Calu3 (cell line): ENCODE data around the gene DDX39A. TPM values are rescaled to one million over a fixed set of nuclear protein-coding genes. Genes with fewer than 3 reads are reported as not detected.
"Not testable (repeated sequence)": the region's sequence is repeated elsewhere in the genome, so short reads cannot be mapped to it uniquely, and the experiment has no call there.

Source experiments
- BruUV-seq: library from RNA; stranded (reverse); fragments of 400-500 nt; replicated peaks from 2 replicates; lab custom pipeline; 2021; lab: Mats Ljungman, UMichigan
- CTCF ChIA-PET: fragments of 300-600 bp; sonication (Branson Sonifier 250); formaldehyde crosslinking; loops from one replicate; lab custom pipeline; 2022; ENCODE audit warnings: antibody characterized with exemption; lab: Charles Lee
- DNase-seq: peaks from one replicate; pipeline ENCODE4 v3.0.0; 2022
- H3K27ac Mint-ChIP-seq: one replicate; pipeline ENCODE4 v1.8.0; 2022; ENCODE audit warnings: mixed read lengths; ENCODE audit not compliant: unreplicated experiment
- H3K27me3 Mint-ChIP-seq: one replicate; pipeline ENCODE4 v1.8.0; 2022; ENCODE audit warnings: mixed read lengths; ENCODE audit not compliant: unreplicated experiment
- H3K36me3 Mint-ChIP-seq: one replicate; pipeline ENCODE4 v1.8.0; 2022; ENCODE audit warnings: mild to moderate bottlenecking, moderate library complexity, mixed read lengths; ENCODE audit not compliant: insufficient read depth, unreplicated experiment
- H3K4me1 Mint-ChIP-seq: one replicate; pipeline ENCODE4 v1.8.0; 2022; ENCODE audit warnings: mild to moderate bottlenecking, low read depth, mixed read lengths; ENCODE audit not compliant: unreplicated experiment
- H3K4me3 Mint-ChIP-seq: one replicate; pipeline ENCODE4 v1.8.0; 2022; ENCODE audit warnings: mild to moderate bottlenecking, low read depth, moderate library complexity, mixed read lengths; ENCODE audit not compliant: unreplicated experiment
- H3K9me3 Mint-ChIP-seq: one replicate; pipeline ENCODE4 v1.8.0; 2022; ENCODE audit warnings: low read depth, mixed read lengths; ENCODE audit not compliant: unreplicated experiment
- intact Hi-C: fragments of 100-400 bp; cut with micrococcal nuclease; formaldehyde crosslinking; loops from one replicate; pipeline ENCODE4 v1.10.0; 2022; ENCODE audit not compliant: unreplicated experiment
- total RNA-seq: library from RNA; stranded (reverse); gene quantifications from 2 replicates; pipeline ENCODE4 v1.2.3, GENCODE V29; 2022
- TF ChIP-seq, protein P1 (sequence below): fragments of 200-600 bp; IDR thresholded peaks from one replicate; pipeline ENCODE4 v1.8.0; 2022; ENCODE audit warnings: antibody characterized with exemption; ENCODE audit not compliant: unreplicated experiment

Gene DDX39A
- total RNA-seq, 1 experiment from 2014 or later, result 104 TPM

DNA sequence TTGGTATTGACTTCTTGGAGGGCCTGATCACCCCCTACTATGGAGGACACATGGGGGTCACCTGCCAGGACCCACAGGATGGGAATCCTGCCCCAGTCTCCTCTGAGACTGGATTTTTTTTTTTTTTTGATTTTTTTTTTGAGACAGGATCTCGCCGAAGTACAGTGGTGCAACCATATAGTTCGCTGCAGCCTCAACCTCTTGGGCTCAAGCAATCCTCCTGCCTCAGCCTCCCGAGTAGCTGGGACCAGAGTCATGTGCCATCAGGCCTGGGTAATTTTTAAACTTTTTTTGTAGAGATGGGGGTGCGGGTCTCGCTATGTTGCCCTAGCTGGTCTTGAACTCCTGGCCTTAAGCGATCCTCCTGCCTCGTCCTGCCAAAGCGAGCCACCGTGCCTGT, 52.1 kb downstream of the DDX39A start:
- intact Hi-C loops, result no loop called here
- no peak overlapping the region for H3K4me3 Mint-ChIP-seq
- peaks cover 9% of the 10 kb centered on the region for H3K4me1 Mint-ChIP-seq
- CTCF ChIA-PET, result interaction anchor here (0.7 to 1.4 kb wide), 2 partner anchors 19 to 218 kb away, joined by 5 read pairs; no protein-coding TSS in a partner anchor
- BruUV-seq, result no TSS peak
- peak overlapping the region; percentile 76 for H3K27ac Mint-ChIP-seq
- peaks cover 14% of the 10 kb centered on the region for H3K36me3 Mint-ChIP-seq
- no peak for DNase-seq
- H3K27me3 Mint-ChIP-seq, result peaks cover 12% of the 10 kb centered on the region
- TF ChIP-seq, protein P1, sequence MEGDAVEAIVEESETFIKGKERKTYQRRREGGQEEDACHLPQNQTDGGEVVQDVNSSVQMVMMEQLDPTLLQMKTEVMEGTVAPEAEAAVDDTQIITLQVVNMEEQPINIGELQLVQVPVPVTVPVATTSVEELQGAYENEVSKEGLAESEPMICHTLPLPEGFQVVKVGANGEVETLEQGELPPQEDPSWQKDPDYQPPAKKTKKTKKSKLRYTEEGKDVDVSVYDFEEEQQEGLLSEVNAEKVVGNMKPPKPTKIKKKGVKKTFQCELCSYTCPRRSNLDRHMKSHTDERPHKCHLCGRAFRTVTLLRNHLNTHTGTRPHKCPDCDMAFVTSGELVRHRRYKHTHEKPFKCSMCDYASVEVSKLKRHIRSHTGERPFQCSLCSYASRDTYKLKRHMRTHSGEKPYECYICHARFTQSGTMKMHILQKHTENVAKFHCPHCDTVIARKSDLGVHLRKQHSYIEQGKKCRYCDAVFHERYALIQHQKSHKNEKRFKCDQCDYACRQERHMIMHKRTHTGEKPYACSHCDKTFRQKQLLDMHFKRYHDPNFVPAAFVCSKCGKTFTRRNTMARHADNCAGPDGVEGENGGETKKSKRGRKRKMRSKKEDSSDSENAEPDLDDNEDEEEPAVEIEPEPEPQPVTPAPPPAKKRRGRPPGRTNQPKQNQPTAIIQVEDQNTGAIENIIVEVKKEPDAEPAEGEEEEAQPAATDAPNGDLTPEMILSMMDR, result no peak
- H3K9me3 Mint-ChIP-seq, result no peaks in the 10 kb centered on the region

DNA sequence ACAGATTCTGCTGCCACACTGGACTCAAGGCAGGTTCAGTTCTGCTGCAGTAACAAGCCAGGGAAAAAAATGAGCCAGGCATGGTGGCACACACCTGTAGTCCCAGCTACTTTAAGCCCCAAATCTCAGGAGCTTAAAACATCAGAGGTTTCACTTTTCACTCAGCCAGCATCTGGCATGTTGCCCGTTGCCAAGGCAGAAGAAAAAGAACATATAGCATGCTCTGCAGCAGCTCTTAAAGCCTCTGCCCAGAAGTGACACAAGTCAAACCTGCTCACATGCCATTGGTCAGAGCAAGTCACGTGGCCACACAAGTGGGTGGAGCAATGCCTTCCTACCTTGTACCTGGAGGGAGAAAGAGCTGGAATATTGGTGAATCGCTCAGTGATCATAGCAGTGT, 52.6 kb downstream of the DDX39A start:
- Mint-ChIP-seq H3K27ac (peak overlapping the region; percentile 76), H3K9me3 (no peaks in the 10 kb centered on the region), H3K4me3 (no peak overlapping the region), H3K27me3 (peaks cover 16% of the 10 kb centered on the region), H3K4me1 (peaks cover 14% of the 10 kb centered on the region), H3K36me3 (peaks cover 16% of the 10 kb centered on the region)
- intact Hi-C loops, result no loop called here
- BruUV-seq, result no TSS peak
- TF ChIP-seq, protein P1, result no peak
- peak; percentile 84 for DNase-seq
- CTCF ChIA-PET, result interaction anchor here (0.7 to 1.4 kb wide), 3 partner anchors 14 to 217 kb away, joined by 3 to 5 read pairs (median 5); no protein-coding TSS in a partner anchor

DNA sequence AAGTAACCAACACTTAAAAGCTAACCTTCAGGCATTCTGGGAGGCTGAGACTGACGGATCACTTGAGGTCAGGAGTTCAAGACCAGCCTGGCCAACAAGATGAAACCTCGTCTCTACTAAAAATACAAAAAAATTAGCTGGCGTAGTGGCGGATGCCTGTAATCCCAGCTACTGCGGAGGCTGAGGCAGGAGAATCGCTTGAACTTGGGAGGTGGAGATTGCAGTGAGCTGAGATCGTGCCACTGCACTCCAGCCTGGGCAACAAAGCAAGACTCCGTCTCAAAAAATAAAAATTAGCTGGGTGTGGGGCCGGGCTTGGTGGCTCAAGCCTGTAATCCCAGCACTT, 55.1 kb downstream of the DDX39A start:
- H3K27me3 Mint-ChIP-seq, result peaks cover 16% of the 10 kb centered on the region
- H3K9me3 Mint-ChIP-seq, DNase-seq, BruUV-seq, intact Hi-C loops: not testable (repeated sequence)
- CTCF ChIA-PET, result interaction anchor here (0.6 to 0.9 kb wide), 2 partner anchors 16 to 42 kb away, joined by 3 to 6 read pairs; no protein-coding TSS in a partner anchor
- peaks cover 15% of the 10 kb centered on the region for H3K4me1 Mint-ChIP-seq
- peak overlapping the region; percentile 61 for H3K4me3 Mint-ChIP-seq
- H3K36me3 Mint-ChIP-seq, result peaks cover 16% of the 10 kb centered on the region
- peak overlapping the region; percentile 63 for H3K27ac Mint-ChIP-seq

DNA sequence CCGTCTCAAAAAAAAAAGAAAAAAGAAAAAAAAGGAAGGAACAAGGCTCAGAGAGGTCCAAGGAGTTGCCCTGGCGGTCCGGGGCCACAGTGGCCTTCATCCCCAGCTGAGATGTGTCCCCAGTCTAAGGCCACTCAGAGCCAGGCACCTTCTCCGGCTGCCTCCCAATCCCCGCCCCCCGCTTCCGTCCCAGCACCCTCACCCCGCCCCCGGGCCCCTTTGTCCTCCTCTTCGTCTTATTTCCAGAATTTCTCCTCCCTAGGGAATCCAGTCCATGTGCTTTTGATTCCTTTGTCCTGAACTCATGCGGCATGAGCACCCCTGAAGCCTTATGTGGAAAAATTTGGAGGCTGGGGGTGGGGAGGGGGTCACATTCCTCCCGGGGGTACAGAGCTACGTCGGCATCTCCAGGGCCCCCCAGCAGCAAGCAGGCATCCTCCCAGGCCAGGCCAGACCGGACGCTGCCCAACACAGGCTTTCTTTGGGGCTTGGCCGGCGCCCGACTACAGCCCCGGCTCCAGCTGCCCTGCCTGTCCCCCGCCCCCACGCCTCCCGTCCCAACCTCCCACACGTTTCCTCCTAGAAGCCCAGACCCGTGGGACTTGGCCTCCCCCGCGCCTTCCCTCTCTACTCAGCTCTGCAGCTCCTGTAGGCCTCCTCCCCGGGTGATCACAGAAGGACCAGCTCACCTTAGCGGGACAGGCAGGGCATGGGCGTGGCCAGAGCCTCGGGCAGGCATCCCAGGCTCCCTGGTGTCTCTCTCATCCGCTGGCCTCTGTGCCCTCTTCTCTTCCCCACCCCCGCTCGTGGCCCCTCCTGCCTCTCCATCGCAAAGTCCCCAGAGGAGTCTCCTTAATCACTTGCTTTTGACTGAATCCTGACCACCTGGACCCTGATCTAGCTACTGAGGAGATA, 55.7 kb downstream of the DDX39A start:
- Mint-ChIP-seq H3K9me3 (no peaks in the 10 kb centered on the region), H3K27me3 (peaks cover 16% of the 10 kb centered on the region), H3K36me3 (peaks cover 16% of the 10 kb centered on the region), H3K4me3 (peak overlapping the region; percentile 61), H3K4me1 (peaks cover 15% of the 10 kb centered on the region), H3K27ac (peak overlapping the region; percentile 63)
- TF ChIP-seq, protein P1, result no peak
- intact Hi-C loops, result no loop called here
- CTCF ChIA-PET, result interaction anchor here (0.5 to 0.9 kb wide), 4 partner anchors 17 to 105 kb away, joined by 3 to 6 read pairs (median 4); no protein-coding TSS in a partner anchor
- peak; percentile 46 for DNase-seq
- no TSS peak for BruUV-seq
